Peyer's patch (tissue), 4 donors: Measurements from ENCODE around the gene USH1C.
A peak's percentile ranks its signal among the peaks of the same experiment; 100 is the strongest.

Experiments used
- CTCF ChIP-seq, 6 experiments: fragments of 450-650 bp in 4 of 6; fragments of 200-600 bp in 2 of 6; sonication (generic) in 1 of 6; IDR thresholded peaks; one replicate each; pipeline ENCODE4 v1.5.1; 2017 to 2019; ENCODE audit warnings: antibody characterized with exemption in 6 of 6, mild to moderate bottlenecking in 3 of 6, moderate library complexity in 1 of 6
- POLR2A ChIP-seq, 2 donors: fragments of 450-650 bp; IDR thresholded peaks; one replicate each; pipeline ENCODE4 v1.5.1; 2017; ENCODE audit warnings: antibody characterized with exemption in 2 of 2, mild to moderate bottlenecking in 2 of 2, moderate library complexity in 2 of 2

- peak in 4 of 6 experiments; percentile 55 to 75 (median 68) for TF ChIP-seq CTCF (IDR thresholded peaks at IDR 0.05)
- no peak for TF ChIP-seq POLR2A (IDR thresholded peaks at IDR 0.05)
These were observed 16.0 kb downstream of the USH1C start for GRCh38 chr11:17528181-17528691.
